ENCODE results near the gene ABCC6. TPM values are rescaled to one million over a fixed set of nuclear protein-coding genes. Genes with fewer than 3 reads are reported as not detected.
"Not testable (repeated sequence)": the region's sequence is repeated elsewhere in the genome, so short reads cannot be mapped to it uniquely, and the experiment has no call there.

The ABCC6 gene
- total RNA-seq, 2 experiments from 2014 or later = not detected

- H4K20me1 ChIP-seq (ENCODE audit: insufficient read depth, low read length); H3K27ac ChIP-seq (ENCODE audit: low read depth, low read length, poor library complexity, severe bottlenecking); H3K9me2 ChIP-seq (ENCODE audit: insufficient read depth, low read length); intact Hi-C loops (cut with micrococcal nuclease; ENCODE audit: unreplicated experiment); POLR2A ChIA-PET; H3K79me2 ChIP-seq (ENCODE audit: insufficient read depth, low read depth, low read length); BruUV-seq (replicated peaks); H3K4me3 ChIP-seq (ENCODE audit: low read depth, low read length, poor library complexity, severe bottlenecking); H3K4me2 ChIP-seq (ENCODE audit: low read length); H3K4me1 ChIP-seq (ENCODE audit: insufficient read depth, low read length, poor library complexity, severe bottlenecking); CTCF ChIA-PET (ENCODE audit: unreplicated experiment); DNase-seq (ENCODE audit: low spot score); H3K36me3 ChIP-seq (ENCODE audit: insufficient read depth, low read length); H2AFZ ChIP-seq (ENCODE audit: low read length); H3K9me3 ChIP-seq (ENCODE audit: low read length): not testable (repeated sequence)
These were observed 40.7 kb upstream of the ABCC6 start for GRCh38 chr16:16263947-16264346.

- H3K9me2 ChIP-seq (ENCODE audit: insufficient read depth, low read length); CTCF ChIA-PET (ENCODE audit: unreplicated experiment); H3K27ac ChIP-seq (ENCODE audit: low read depth, low read length, poor library complexity, severe bottlenecking); BruUV-seq (replicated peaks); H3K36me3 ChIP-seq (ENCODE audit: insufficient read depth, low read length); H3K4me1 ChIP-seq (ENCODE audit: insufficient read depth, low read length, poor library complexity, severe bottlenecking); DNase-seq (ENCODE audit: low spot score); H3K4me3 ChIP-seq (ENCODE audit: low read depth, low read length, poor library complexity, severe bottlenecking); H3K4me2 ChIP-seq (ENCODE audit: low read length); H4K20me1 ChIP-seq (ENCODE audit: insufficient read depth, low read length); POLR2A ChIA-PET; H2AFZ ChIP-seq (ENCODE audit: low read length); H3K9me3 ChIP-seq (ENCODE audit: low read length); intact Hi-C loops (cut with micrococcal nuclease; ENCODE audit: unreplicated experiment); H3K79me2 ChIP-seq (ENCODE audit: insufficient read depth, low read depth, low read length): not testable (repeated sequence)
These were observed 39.8 kb upstream of the ABCC6 start for GRCh38 chr16:16262954-16263555.

- H3K4me1 ChIP-seq (ENCODE audit: insufficient read depth, low read length, poor library complexity, severe bottlenecking); intact Hi-C loops (cut with micrococcal nuclease; ENCODE audit: unreplicated experiment); H3K36me3 ChIP-seq (ENCODE audit: insufficient read depth, low read length); H3K79me2 ChIP-seq (ENCODE audit: insufficient read depth, low read depth, low read length); H4K20me1 ChIP-seq (ENCODE audit: insufficient read depth, low read length); H3K9me2 ChIP-seq (ENCODE audit: insufficient read depth, low read length); DNase-seq (ENCODE audit: low spot score); H2AFZ ChIP-seq (ENCODE audit: low read length); H3K4me2 ChIP-seq (ENCODE audit: low read length); H3K9me3 ChIP-seq (ENCODE audit: low read length); H3K27ac ChIP-seq (ENCODE audit: low read depth, low read length, poor library complexity, severe bottlenecking); CTCF ChIA-PET (ENCODE audit: unreplicated experiment); POLR2A ChIA-PET; BruUV-seq (replicated peaks); H3K4me3 ChIP-seq (ENCODE audit: low read depth, low read length, poor library complexity, severe bottlenecking): not testable (repeated sequence)
These were observed 36.7 kb upstream of the ABCC6 start for GRCh38 chr16:16259971-16260370.

- H3K4me1 ChIP-seq (ENCODE audit: insufficient read depth, low read length, poor library complexity, severe bottlenecking); intact Hi-C loops (cut with micrococcal nuclease; ENCODE audit: unreplicated experiment); H4K20me1 ChIP-seq (ENCODE audit: insufficient read depth, low read length); H3K27ac ChIP-seq (ENCODE audit: low read depth, low read length, poor library complexity, severe bottlenecking); H3K79me2 ChIP-seq (ENCODE audit: insufficient read depth, low read depth, low read length); H2AFZ ChIP-seq (ENCODE audit: low read length); H3K4me3 ChIP-seq (ENCODE audit: low read depth, low read length, poor library complexity, severe bottlenecking); H3K9me3 ChIP-seq (ENCODE audit: low read length); BruUV-seq (replicated peaks); H3K9me2 ChIP-seq (ENCODE audit: insufficient read depth, low read length); DNase-seq (ENCODE audit: low spot score); H3K4me2 ChIP-seq (ENCODE audit: low read length); CTCF ChIA-PET (ENCODE audit: unreplicated experiment); POLR2A ChIA-PET; H3K36me3 ChIP-seq (ENCODE audit: insufficient read depth, low read length): not testable (repeated sequence)
These were observed 35.5 kb upstream of the ABCC6 start for GRCh38 chr16:16258822-16259221.
